ENCODE data around the gene MYLK4.

Gene MYLK4

GRCh38 chr6:2758980-2759379 is 8.3 kb upstream of the MYLK4 start:
- DNase-seq (ENCODE audit: low read depth, low spot score): no peak
- no peak overlapping the region for H3K27ac ChIP-seq

GRCh38 chr6:2756687-2757224 is 6.0 kb upstream of the MYLK4 start:
- H3K27ac ChIP-seq: no peak overlapping the region
- DNase-seq (ENCODE audit: low read depth, low spot score): no peak

GRCh38 chr6:2756241-2756640 is 5.5 kb upstream of the MYLK4 start:
- DNase-seq (ENCODE audit: low read depth, low spot score): no peak

GRCh38 chr6:2755456-2755855 is 4.7 kb upstream of the MYLK4 start:
- DNase-seq (ENCODE audit: low read depth, low spot score): no peak
- H3K27ac ChIP-seq: no peak overlapping the region

More at GRCh38 chr6:2756241-2756640, 5.5 kb upstream of the MYLK4 start:
- no peak overlapping the region for H3K27ac ChIP-seq

GRCh38 chr6:2754911-2755310 is 4.2 kb upstream of the MYLK4 start:
- no peak for DNase-seq (ENCODE audit: low read depth, low spot score)
- H3K27ac ChIP-seq: no peak overlapping the region

- DNase-seq (ENCODE audit: low read depth, low spot score): no peak
- H3K27ac ChIP-seq: no peak overlapping the region
Observed at GRCh38 chr6:2754393-2754792, 3.7 kb upstream of the MYLK4 start.

- DNase-seq (ENCODE audit: low read depth, low spot score): no peak
- H3K27ac ChIP-seq: no peak overlapping the region
Observed at GRCh38 chr6:2753743-2754142, 3.0 kb upstream of the MYLK4 start.

GRCh38 chr6:2753110-2753489 is 2.4 kb upstream of the MYLK4 start:
- no peak overlapping the region for H3K27ac ChIP-seq
- no peak for DNase-seq (ENCODE audit: low read depth, low spot score)

GRCh38 chr6:2752477-2753109 is 1.9 kb upstream of the MYLK4 start:
- no peak for DNase-seq (ENCODE audit: low read depth, low spot score)
- H3K27ac ChIP-seq: no peak overlapping the region

- no peak overlapping the region for H3K27ac ChIP-seq
- DNase-seq (ENCODE audit: low read depth, low spot score): no peak
Observed at GRCh38 chr6:2751871-2752270, 1.1 kb upstream of the MYLK4 start.

GRCh38 chr6:2749969-2750600 is 637 bp downstream of the MYLK4 start:
- no peak for DNase-seq (ENCODE audit: low read depth, low spot score)
- H3K27ac ChIP-seq: no peak overlapping the region

GRCh38 chr6:2748183-2748582 is 2.5 kb downstream of the MYLK4 start:
- no peak for DNase-seq (ENCODE audit: low read depth, low spot score)
- H3K27ac ChIP-seq: no peak overlapping the region

GRCh38 chr6:2746557-2747061 is 4.1 kb downstream of the MYLK4 start:
- no peak for DNase-seq (ENCODE audit: low read depth, low spot score)
- no peak overlapping the region for H3K27ac ChIP-seq

- no peak overlapping the region for H3K27ac ChIP-seq
- no peak for DNase-seq (ENCODE audit: low read depth, low spot score)
Observed at GRCh38 chr6:2745246-2745645, 5.5 kb downstream of the MYLK4 start.

- no peak for DNase-seq (ENCODE audit: low read depth, low spot score)
- no peak overlapping the region for H3K27ac ChIP-seq
Observed at GRCh38 chr6:2744778-2745177, 5.9 kb downstream of the MYLK4 start.

GRCh38 chr6:2744209-2744771 is 6.4 kb downstream of the MYLK4 start:
- no peak overlapping the region for H3K27ac ChIP-seq
- no peak for DNase-seq (ENCODE audit: low read depth, low spot score)

GRCh38 chr6:2743280-2744208 is 7.2 kb downstream of the MYLK4 start:
- no peak for DNase-seq (ENCODE audit: low read depth, low spot score)
- no peak overlapping the region for H3K27ac ChIP-seq

GRCh38 chr6:2741756-2742155 is 9.0 kb downstream of the MYLK4 start:
- no peak for DNase-seq (ENCODE audit: low read depth, low spot score)
- H3K27ac ChIP-seq: no peak overlapping the region

GRCh38 chr6:2740581-2740980 is 10.1 kb downstream of the MYLK4 start:
- DNase-seq (ENCODE audit: low read depth, low spot score): no peak
- H3K27ac ChIP-seq: no peak overlapping the region

GRCh38 chr6:2739335-2739734 is 11.4 kb downstream of the MYLK4 start:
- no peak overlapping the region for H3K27ac ChIP-seq
- DNase-seq (ENCODE audit: low read depth, low spot score): no peak
